ENCODE measurements around the gene EPX.

DNA sequence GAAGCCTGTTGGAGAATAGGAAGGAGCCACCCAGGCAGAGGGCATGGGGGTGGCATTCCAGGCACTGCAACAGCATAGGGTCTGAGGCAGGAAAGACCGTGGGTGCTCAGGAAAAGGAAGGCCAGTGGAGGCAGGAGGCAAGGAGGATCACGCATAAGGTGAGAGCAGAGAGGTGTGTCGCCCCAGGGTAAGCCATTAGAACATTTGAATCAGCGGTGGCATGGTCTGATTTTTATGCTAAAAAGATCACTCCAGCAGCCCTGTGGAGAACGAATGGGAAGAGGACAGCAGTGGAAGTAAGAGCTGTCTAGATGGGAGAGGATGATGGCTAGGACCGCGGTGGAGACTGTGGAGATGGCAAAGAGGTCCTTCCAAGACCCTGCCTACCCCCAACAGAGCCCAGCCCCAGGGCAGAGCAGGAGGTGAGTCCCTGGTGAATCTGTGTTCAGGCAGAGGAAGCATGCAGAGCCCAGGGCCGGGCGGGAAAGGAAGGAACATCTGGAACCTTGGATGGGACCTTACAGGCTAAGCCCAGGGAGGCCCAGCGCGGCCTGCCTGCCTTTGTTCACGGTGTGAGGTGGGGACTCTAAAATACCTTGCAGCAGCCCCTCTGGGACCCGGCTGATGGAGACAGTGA lies 53.7 kb downstream of the EPX start:
- TF ChIP-seq, protein P1, sequence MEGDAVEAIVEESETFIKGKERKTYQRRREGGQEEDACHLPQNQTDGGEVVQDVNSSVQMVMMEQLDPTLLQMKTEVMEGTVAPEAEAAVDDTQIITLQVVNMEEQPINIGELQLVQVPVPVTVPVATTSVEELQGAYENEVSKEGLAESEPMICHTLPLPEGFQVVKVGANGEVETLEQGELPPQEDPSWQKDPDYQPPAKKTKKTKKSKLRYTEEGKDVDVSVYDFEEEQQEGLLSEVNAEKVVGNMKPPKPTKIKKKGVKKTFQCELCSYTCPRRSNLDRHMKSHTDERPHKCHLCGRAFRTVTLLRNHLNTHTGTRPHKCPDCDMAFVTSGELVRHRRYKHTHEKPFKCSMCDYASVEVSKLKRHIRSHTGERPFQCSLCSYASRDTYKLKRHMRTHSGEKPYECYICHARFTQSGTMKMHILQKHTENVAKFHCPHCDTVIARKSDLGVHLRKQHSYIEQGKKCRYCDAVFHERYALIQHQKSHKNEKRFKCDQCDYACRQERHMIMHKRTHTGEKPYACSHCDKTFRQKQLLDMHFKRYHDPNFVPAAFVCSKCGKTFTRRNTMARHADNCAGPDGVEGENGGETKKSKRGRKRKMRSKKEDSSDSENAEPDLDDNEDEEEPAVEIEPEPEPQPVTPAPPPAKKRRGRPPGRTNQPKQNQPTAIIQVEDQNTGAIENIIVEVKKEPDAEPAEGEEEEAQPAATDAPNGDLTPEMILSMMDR (IDR thresholded peaks at IDR 0.05) = no peak
- TF ChIP-seq POLR2AphosphoS5 (IDR thresholded peaks at IDR 0.05) (no peak), POLR2A (IDR thresholded peaks at IDR 0.05) (no peak), EP300 (IDR thresholded peaks at IDR 0.05; ENCODE audit: low read depth) (no peak)

Data from transverse colon (tissue), 4 donors.